Spleen (tissue), 7 donors: ENCODE results near the gene H6PD.

Source experiments
- CTCF ChIP-seq, 11 experiments: fragments of 200-600 bp in 7 of 11; fragments of 450-650 bp in 4 of 11; sonication (generic) in 4 of 11; IDR thresholded peaks in 8 of 11; conservative IDR thresholded peaks in 3 of 11; 1 replicate in 7 of 11; 2 replicates in 4 of 11; pipeline versions ENCODE4 v1.4.0 to v1.8.0; 2016 to 2021; ENCODE audit warnings: antibody characterized with exemption in 11 of 11, inconsistent platforms in 4 of 11, mild to moderate bottlenecking in 1 of 11
- POLR2A ChIP-seq, 3 donors: fragments of 450-650 bp; IDR thresholded peaks; one replicate each; pipeline ENCODE4 v1.5.1; 2017; ENCODE audit warnings: antibody characterized with exemption in 3 of 3, mild to moderate bottlenecking in 1 of 3
- POLR2AphosphoS5 ChIP-seq, 3 donors: sonication (generic); formaldehyde crosslinking; IDR thresholded peaks; one replicate each; pipeline ENCODE4 v1.5.1; 2017; ENCODE audit warnings: antibody characterized with exemption in 3 of 3
- donor health status: DM: no; HTN: no; CAD: no; lungs with moderate emphysema.
- donor health status: DM: no; HTN: no; CAD: no.
- donor health status: DM: no; HTN: no; CAD: no.

- TF ChIP-seq CTCF (IDR thresholded peaks at IDR 0.05 in 8 of 11, conservative IDR thresholded peaks at IDR 0.05 in 3 of 11) = no peak
- TF ChIP-seq POLR2AphosphoS5 (IDR thresholded peaks at IDR 0.05) = no peak
- no peak for TF ChIP-seq POLR2A (IDR thresholded peaks at IDR 0.05)
Measured at GRCh38 chr1:9243066-9243739, 8.6 kb downstream of the H6PD start.
